PC-9 (cell line): Measurements from ENCODE around the gene SDHB.

ENCODE experiments used
- EZH2 ChIP-seq: fragments of 200-600 bp; sonication (generic); IDR thresholded peaks from 2 replicates; pipeline ENCODE4 v1.8.0; 2017; ENCODE audit warnings: antibody characterized with exemption, low read depth
- TF ChIP-seq, protein P1 (sequence below): fragments of 200-600 bp; sonication (generic); conservative IDR thresholded peaks from 2 replicates; pipeline ENCODE4 v1.6.1; 2017; ENCODE audit warnings: mixed run types, antibody characterized with exemption, mild to moderate bottlenecking, moderate library complexity

DNA sequence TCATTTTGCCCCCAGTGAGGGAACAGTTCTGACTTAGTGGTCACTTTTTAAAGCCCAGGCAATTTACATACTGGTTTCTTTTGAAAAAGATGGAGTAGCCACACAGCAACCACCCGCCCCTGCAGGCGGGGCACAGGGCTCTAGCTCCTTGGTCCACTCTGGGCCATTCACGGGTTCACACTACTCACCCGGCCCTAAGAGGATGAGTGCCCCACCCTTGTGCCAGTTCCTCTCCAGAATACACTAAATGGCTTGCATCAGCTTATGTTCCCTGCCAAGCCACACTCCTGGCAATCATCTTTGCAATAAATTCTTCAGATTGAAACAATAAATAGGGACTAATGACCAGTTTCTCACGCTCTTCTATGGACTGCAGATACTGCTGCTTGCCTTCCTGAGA, 26.4 kb downstream of the SDHB start:
- TF ChIP-seq, protein P1, sequence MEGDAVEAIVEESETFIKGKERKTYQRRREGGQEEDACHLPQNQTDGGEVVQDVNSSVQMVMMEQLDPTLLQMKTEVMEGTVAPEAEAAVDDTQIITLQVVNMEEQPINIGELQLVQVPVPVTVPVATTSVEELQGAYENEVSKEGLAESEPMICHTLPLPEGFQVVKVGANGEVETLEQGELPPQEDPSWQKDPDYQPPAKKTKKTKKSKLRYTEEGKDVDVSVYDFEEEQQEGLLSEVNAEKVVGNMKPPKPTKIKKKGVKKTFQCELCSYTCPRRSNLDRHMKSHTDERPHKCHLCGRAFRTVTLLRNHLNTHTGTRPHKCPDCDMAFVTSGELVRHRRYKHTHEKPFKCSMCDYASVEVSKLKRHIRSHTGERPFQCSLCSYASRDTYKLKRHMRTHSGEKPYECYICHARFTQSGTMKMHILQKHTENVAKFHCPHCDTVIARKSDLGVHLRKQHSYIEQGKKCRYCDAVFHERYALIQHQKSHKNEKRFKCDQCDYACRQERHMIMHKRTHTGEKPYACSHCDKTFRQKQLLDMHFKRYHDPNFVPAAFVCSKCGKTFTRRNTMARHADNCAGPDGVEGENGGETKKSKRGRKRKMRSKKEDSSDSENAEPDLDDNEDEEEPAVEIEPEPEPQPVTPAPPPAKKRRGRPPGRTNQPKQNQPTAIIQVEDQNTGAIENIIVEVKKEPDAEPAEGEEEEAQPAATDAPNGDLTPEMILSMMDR, result no peak
- TF ChIP-seq EZH2, result no peak
